HEK293T (cell line): ENCODE data around the gene SPATA31D1.

Source experiments
- ARNT ChIP-seq: fragments of 450-650 bp; IDR thresholded peaks from 2 replicates; pipeline ENCODE4 v1.6.1; 2017; ENCODE audit warnings: mild to moderate bottlenecking
- BHLHE40 ChIP-seq: fragments of 450-650 bp; IDR thresholded peaks from 2 replicates; pipeline ENCODE4 v1.6.1; 2016; ENCODE audit warnings: mild to moderate bottlenecking, moderate library complexity, borderline replicate concordance
- CTBP1 ChIP-seq: fragments of 450-650 bp; IDR thresholded peaks from 2 replicates; pipeline ENCODE4 v1.6.1; 2016; ENCODE audit warnings: borderline replicate concordance
- FOXK2 ChIP-seq: fragments of 450-650 bp; IDR thresholded peaks from 2 replicates; pipeline ENCODE4 v1.6.1; 2016; ENCODE audit warnings: mild to moderate bottlenecking
- FOXM1 ChIP-seq: fragments of 450-650 bp; IDR thresholded peaks from 2 replicates; pipeline ENCODE4 v1.6.1; 2017; ENCODE audit warnings: mild to moderate bottlenecking, borderline replicate concordance
- HDGF ChIP-seq: fragments of 450-650 bp; IDR thresholded peaks from 2 replicates; pipeline ENCODE4 v1.6.1; 2017; ENCODE audit warnings: antibody characterized with exemption, borderline replicate concordance
- LEF1 ChIP-seq: fragments of 450-650 bp; IDR thresholded peaks from 2 replicates; pipeline ENCODE4 v1.6.1; 2017; ENCODE audit warnings: mild to moderate bottlenecking, borderline replicate concordance
- PKNOX1 ChIP-seq: fragments of 450-650 bp; IDR thresholded peaks from 2 replicates; pipeline ENCODE4 v1.6.1; 2016
- SP1 ChIP-seq: fragments of 450-650 bp; IDR thresholded peaks from 2 replicates; pipeline ENCODE4 v1.6.1; 2017
- TARDBP ChIP-seq: fragments of 450-650 bp; IDR thresholded peaks from 2 replicates; pipeline ENCODE4 v1.6.1; 2016

- TF ChIP-seq ARNT (no peak), BHLHE40 (no peak), SP1 (no peak), FOXK2 (no peak), FOXM1 (no peak), LEF1 (no peak), HDGF (no peak), TARDBP (no peak), CTBP1 (no peak), PKNOX1 (no peak)
Measured at GRCh38 chr9:81974764-81975163, 13.8 kb upstream of the SPATA31D1 start.
